MM.1S (cell line): ENCODE measurements around the gene SEMA4D.
A peak's percentile ranks its signal among the peaks of the same experiment; 100 is the strongest.

ENCODE experiments used
- DNase-seq: peaks from one replicate; pipeline ENCODE4 v3.0.0-alpha.2; 2015
- H2AFZ ChIP-seq: fragments of 300-600 bp; sonication (generic); 2 replicates; pipeline ENCODE4 v1.6.0; 2016; ENCODE audit warnings: antibody characterized with exemption, low read length
- H3F3A ChIP-seq: fragments of 300-600 bp; sonication (generic); 2 replicates; pipeline ENCODE4 v1.6.1; 2016; ENCODE audit warnings: mild to moderate bottlenecking, antibody characterized with exemption, low read length, moderate library complexity, mixed read lengths; ENCODE audit not compliant: insufficient read depth
- H3K27ac ChIP-seq: fragments of 300-600 bp; sonication (generic); 2 replicates; pipeline ENCODE4 v1.5.1; 2016; ENCODE audit warnings: mild to moderate bottlenecking, low read length
- H3K27me3 ChIP-seq: fragments of 300-600 bp; sonication (generic); replicated peaks from 2 replicates; pipeline ENCODE4 v1.6.0; 2016; ENCODE audit warnings: low read length; ENCODE audit not compliant: insufficient read depth
- H3K36me3 ChIP-seq: fragments of 300-600 bp; sonication (generic); replicated peaks from 2 replicates; pipeline ENCODE4 v1.6.1; 2016; ENCODE audit warnings: mild to moderate bottlenecking, low read length, mixed read lengths; ENCODE audit not compliant: insufficient read depth
- H3K4me1 ChIP-seq: fragments of 300-600 bp; sonication (generic); 2 replicates; pipeline ENCODE4 v1.6.1; 2016; ENCODE audit warnings: low read length, mixed read lengths
- H3K4me2 ChIP-seq: fragments of 300-600 bp; sonication (generic); 2 replicates; pipeline ENCODE4 v1.6.0; 2016; ENCODE audit warnings: low read depth, low read length
- H3K4me3 ChIP-seq: fragments of 300-600 bp; sonication (generic); 2 replicates; pipeline ENCODE4 v1.5.1; 2016; ENCODE audit warnings: low read length, mixed read lengths
- H3K79me2 ChIP-seq: fragments of 300-600 bp; sonication (generic); 2 replicates; pipeline ENCODE4 v1.6.1; 2016; ENCODE audit warnings: mixed run types, low read length, mixed read lengths
- H3K9ac ChIP-seq: fragments of 300-600 bp; sonication (generic); 2 replicates; pipeline ENCODE4 v1.6.1; 2016; ENCODE audit warnings: low read length, mixed read lengths
- H3K9me2 ChIP-seq: fragments of 300-600 bp; sonication (generic); replicated peaks from 2 replicates; pipeline ENCODE4 v1.6.1; 2016; ENCODE audit warnings: mild to moderate bottlenecking, low read length, mixed read lengths; ENCODE audit not compliant: insufficient read depth
- H3K9me3 ChIP-seq: fragments of 300-600 bp; sonication (generic); replicated peaks from 2 replicates; pipeline ENCODE4 v1.6.1; 2016; ENCODE audit warnings: mild to moderate bottlenecking, low read length, mixed read lengths; ENCODE audit not compliant: insufficient read depth
- H4K20me1 ChIP-seq: fragments of 300-600 bp; sonication (generic); 2 replicates; pipeline ENCODE4 v1.6.1; 2016; ENCODE audit warnings: mild to moderate bottlenecking, low read length, moderate library complexity, mixed read lengths; ENCODE audit not compliant: insufficient read depth
- EZH2 ChIP-seq: fragments of 300-600 bp; sonication (generic); optimal IDR thresholded peaks from 2 replicates; pipeline ENCODE3; 2017; ENCODE audit warnings: low read depth, mild to moderate bottlenecking, antibody characterized with exemption, low read length, mixed read lengths
- EZH2phosphoT487 ChIP-seq: fragments of 300-600 bp; sonication (generic); IDR thresholded peaks from 2 replicates; pipeline ENCODE4 v1.6.1; 2018; ENCODE audit warnings: antibody characterized with exemption, low read length
- TF ChIP-seq, protein P1 (sequence below): fragments of 300-600 bp; sonication (generic); IDR thresholded peaks from 2 replicates; pipeline ENCODE4 v1.5.1; 2016; ENCODE audit warnings: antibody characterized with exemption, low read length, mixed read lengths

The SEMA4D gene

DNA sequence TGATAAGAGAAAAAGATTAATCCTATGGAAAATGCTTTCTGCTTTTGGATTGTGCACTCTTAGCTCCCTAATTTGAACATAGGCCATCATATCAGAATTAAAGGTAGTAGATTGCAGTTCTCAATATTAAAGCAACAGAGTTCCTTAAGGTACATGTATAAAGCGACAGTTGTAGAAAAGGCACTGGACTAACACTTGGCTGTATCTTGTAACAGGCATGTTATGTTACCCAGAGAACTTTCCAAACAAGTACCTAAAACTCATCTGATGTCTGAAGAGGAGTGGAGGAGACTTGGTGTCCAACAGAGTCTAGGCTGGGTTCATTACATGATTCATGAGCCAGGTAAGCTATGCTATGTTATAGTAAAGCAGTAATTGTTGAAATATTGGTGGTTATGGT, 183.0 kb downstream of the SEMA4D start:
- no peaks in the 10 kb centered on the region for H3K9me3 ChIP-seq
- peaks cover 13% of the 10 kb centered on the region; the same call in 1 of the 2 replicates for H4K20me1 ChIP-seq
- no peak overlapping the region for H2AFZ ChIP-seq
- no peak for DNase-seq
- no peaks in the 10 kb centered on the region for H3K9me2 ChIP-seq
- H3K79me2 ChIP-seq: peaks cover 80% of the 10 kb centered on the region
- peaks cover 64% of the 10 kb centered on the region for H3F3A ChIP-seq
- peaks cover 12% of the 10 kb centered on the region; the same call in 1 of the 2 replicates for H3K36me3 ChIP-seq
- no peak overlapping the region for H3K4me3 ChIP-seq
- peaks cover 45% of the 10 kb centered on the region for H3K4me1 ChIP-seq
- H3K9ac ChIP-seq: no peak overlapping the region
- H3K27me3 ChIP-seq: no peaks in the 10 kb centered on the region
- no peak for TF ChIP-seq EZH2phosphoT487
- TF ChIP-seq, protein P1, sequence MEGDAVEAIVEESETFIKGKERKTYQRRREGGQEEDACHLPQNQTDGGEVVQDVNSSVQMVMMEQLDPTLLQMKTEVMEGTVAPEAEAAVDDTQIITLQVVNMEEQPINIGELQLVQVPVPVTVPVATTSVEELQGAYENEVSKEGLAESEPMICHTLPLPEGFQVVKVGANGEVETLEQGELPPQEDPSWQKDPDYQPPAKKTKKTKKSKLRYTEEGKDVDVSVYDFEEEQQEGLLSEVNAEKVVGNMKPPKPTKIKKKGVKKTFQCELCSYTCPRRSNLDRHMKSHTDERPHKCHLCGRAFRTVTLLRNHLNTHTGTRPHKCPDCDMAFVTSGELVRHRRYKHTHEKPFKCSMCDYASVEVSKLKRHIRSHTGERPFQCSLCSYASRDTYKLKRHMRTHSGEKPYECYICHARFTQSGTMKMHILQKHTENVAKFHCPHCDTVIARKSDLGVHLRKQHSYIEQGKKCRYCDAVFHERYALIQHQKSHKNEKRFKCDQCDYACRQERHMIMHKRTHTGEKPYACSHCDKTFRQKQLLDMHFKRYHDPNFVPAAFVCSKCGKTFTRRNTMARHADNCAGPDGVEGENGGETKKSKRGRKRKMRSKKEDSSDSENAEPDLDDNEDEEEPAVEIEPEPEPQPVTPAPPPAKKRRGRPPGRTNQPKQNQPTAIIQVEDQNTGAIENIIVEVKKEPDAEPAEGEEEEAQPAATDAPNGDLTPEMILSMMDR: no peak
- TF ChIP-seq EZH2: no peak
- H3K4me2 ChIP-seq: peak overlapping the region; percentile 93; the same call in 1 of the 2 replicates
- H3K27ac ChIP-seq: peak overlapping the region; percentile 17; the same call in 1 of the 2 replicates

- no peak for DNase-seq
- peak overlapping the region; percentile 94 for H3K4me3 ChIP-seq
- no peaks in the 10 kb centered on the region for H3K27me3 ChIP-seq
- no peaks in the 10 kb centered on the region for H3K9me2 ChIP-seq
- H3F3A ChIP-seq: peaks cover 53% of the 10 kb centered on the region
- H3K27ac ChIP-seq: peak overlapping the region; percentile 17; the same call in 1 of the 2 replicates
- H3K9ac ChIP-seq: peak overlapping the region; percentile 85; the same call in 1 of the 2 replicates
- no peaks in the 10 kb centered on the region for H3K9me3 ChIP-seq
- H3K4me2 ChIP-seq: peak overlapping the region; percentile 93
- peaks cover 12% of the 10 kb centered on the region; the same call in 1 of the 2 replicates for H3K36me3 ChIP-seq
- peaks cover 72% of the 10 kb centered on the region for H3K79me2 ChIP-seq
- TF ChIP-seq, protein P1: no peak
- TF ChIP-seq EZH2phosphoT487 (no peak), EZH2 (no peak)
- H4K20me1 ChIP-seq: peaks cover 13% of the 10 kb centered on the region; the same call in 1 of the 2 replicates
- H3K4me1 ChIP-seq: peaks cover 41% of the 10 kb centered on the region
- H2AFZ ChIP-seq: no peak overlapping the region
Measured at GRCh38 chr9:89313842-89314241, 184.1 kb downstream of the SEMA4D start.

- peak; percentile 49 for DNase-seq
- H3K27ac ChIP-seq: peak overlapping the region; percentile 49; the same call in 1 of the 2 replicates
- peaks cover 34% of the 10 kb centered on the region for H3K4me1 ChIP-seq
- H3K79me2 ChIP-seq: peaks cover 71% of the 10 kb centered on the region
- peak overlapping the region; percentile 94 for H3K4me3 ChIP-seq
- no peaks in the 10 kb centered on the region for H3K27me3 ChIP-seq
- H3K4me2 ChIP-seq: peak overlapping the region; percentile 93
- peaks cover 12% of the 10 kb centered on the region; the same call in 1 of the 2 replicates for H3K36me3 ChIP-seq
- H3K9me3 ChIP-seq: no peaks in the 10 kb centered on the region
- H3F3A ChIP-seq: peaks cover 40% of the 10 kb centered on the region
- TF ChIP-seq EZH2phosphoT487 (no peak), EZH2 (no peak)
- H3K9me2 ChIP-seq: no peaks in the 10 kb centered on the region
- no peak overlapping the region for H2AFZ ChIP-seq
- H4K20me1 ChIP-seq: peaks cover 13% of the 10 kb centered on the region; the same call in 1 of the 2 replicates
- peak overlapping the region; percentile 85 for H3K9ac ChIP-seq
Measured at GRCh38 chr9:89312222-89312571, 185.7 kb downstream of the SEMA4D start.
